Upper lobe of left lung (tissue), 4 donors: ENCODE data around the gene CPSF6.

Experiments
- EP300 ChIP-seq, 4 donors: sonication (generic); formaldehyde crosslinking; IDR thresholded peaks; one replicate each; pipeline ENCODE4 v1.5.1; 2017; ENCODE audit warnings: antibody characterized with exemption in 4 of 4, control low read depth in 2 of 4
- POLR2A ChIP-seq, 4 donors: fragments of 450-650 bp; IDR thresholded peaks; one replicate each; pipeline ENCODE4 v1.5.1; 2016 to 2017; ENCODE audit warnings: antibody characterized with exemption in 4 of 4, mild to moderate bottlenecking in 2 of 4
- TF ChIP-seq, protein P1 (sequence below), 6 experiments: fragments of 450-650 bp in 4 of 6; fragments of 200-600 bp in 2 of 6; sonication (generic) in 2 of 6; IDR thresholded peaks; one replicate each; pipeline ENCODE4 v1.5.1; 2016 to 2019; ENCODE audit warnings: antibody characterized with exemption in 6 of 6

- TF ChIP-seq, protein P1, sequence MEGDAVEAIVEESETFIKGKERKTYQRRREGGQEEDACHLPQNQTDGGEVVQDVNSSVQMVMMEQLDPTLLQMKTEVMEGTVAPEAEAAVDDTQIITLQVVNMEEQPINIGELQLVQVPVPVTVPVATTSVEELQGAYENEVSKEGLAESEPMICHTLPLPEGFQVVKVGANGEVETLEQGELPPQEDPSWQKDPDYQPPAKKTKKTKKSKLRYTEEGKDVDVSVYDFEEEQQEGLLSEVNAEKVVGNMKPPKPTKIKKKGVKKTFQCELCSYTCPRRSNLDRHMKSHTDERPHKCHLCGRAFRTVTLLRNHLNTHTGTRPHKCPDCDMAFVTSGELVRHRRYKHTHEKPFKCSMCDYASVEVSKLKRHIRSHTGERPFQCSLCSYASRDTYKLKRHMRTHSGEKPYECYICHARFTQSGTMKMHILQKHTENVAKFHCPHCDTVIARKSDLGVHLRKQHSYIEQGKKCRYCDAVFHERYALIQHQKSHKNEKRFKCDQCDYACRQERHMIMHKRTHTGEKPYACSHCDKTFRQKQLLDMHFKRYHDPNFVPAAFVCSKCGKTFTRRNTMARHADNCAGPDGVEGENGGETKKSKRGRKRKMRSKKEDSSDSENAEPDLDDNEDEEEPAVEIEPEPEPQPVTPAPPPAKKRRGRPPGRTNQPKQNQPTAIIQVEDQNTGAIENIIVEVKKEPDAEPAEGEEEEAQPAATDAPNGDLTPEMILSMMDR (IDR thresholded peaks at IDR 0.05), result no peak
- TF ChIP-seq POLR2A (IDR thresholded peaks at IDR 0.05), result no peak
- TF ChIP-seq EP300 (IDR thresholded peaks at IDR 0.05), result no peak
These were observed 15.5 kb downstream of the CPSF6 start for GRCh38 chr12:69254862-69255261.
